Omental fat pad (tissue), 4 donors: ENCODE results near the gene SGO2. TPM values are rescaled to one million over a fixed set of nuclear protein-coding genes. Genes with fewer than 3 reads are reported as not detected.
"Not testable (repeated sequence)": the region's sequence is repeated elsewhere in the genome, so short reads cannot be mapped to it uniquely, and the experiment has no call there.

ENCODE experiments used
- ATAC-seq: fragments of 150-250 bp; one replicate; pipeline ENCODE4 v1.9.1; 2016; ENCODE audit warnings: mild to moderate bottlenecking, moderate library complexity; ENCODE audit not compliant: low FRiP score
- DNase-seq: peaks from one replicate; pipeline ENCODE4 v3.0.0-alpha.2; 2019; ENCODE audit warnings: low spot score
- CTCF ChIP-seq, 3 donors: fragments of 450-650 bp; IDR thresholded peaks; one replicate each; pipeline ENCODE4 v1.5.1; 2016 to 2017; ENCODE audit warnings: antibody characterized with exemption in 3 of 3, mild to moderate bottlenecking in 3 of 3, moderate library complexity in 2 of 3
- total RNA-seq, 4 donors: library from RNA; depleted of rRNA; stranded (reverse); fragments of >200 nt; gene quantifications; one replicate each; pipeline ENCODE4 v1.1.0, GENCODE V29; 2016

The SGO2 gene
- total RNA-seq, 4 donors from 2014 or later = 4.7 to 18.7 (median 9.5) TPM

DNA sequence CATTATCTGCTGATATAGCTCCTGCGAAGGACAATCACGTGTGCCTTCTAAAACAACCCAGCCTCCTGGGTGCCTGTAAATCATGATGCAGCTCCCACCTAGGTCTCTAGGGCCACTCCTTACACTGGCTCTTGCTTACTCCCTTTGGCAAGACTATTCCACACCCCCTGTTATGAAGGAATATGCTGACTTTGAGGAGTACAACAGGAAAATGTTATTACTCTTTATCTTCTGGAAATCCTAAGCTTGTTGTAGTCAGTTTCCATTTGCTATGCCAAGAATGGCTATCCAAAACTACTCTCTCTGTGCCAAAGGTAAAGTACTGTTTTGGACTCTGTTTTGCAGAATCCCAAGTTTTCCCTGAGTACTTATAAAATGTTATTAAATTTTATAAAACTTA is 7.7 kb downstream of the SGO2 start:
- DNase-seq = no peak
- no peak for TF ChIP-seq CTCF (IDR thresholded peaks at IDR 0.05)
- ATAC-seq = peak; percentile 48

GRCh38 chr2:200534572-200534971 is 8.6 kb downstream of the SGO2 start:
- DNase-seq (no peak), ATAC-seq (no peak)
- no peak for TF ChIP-seq CTCF (IDR thresholded peaks at IDR 0.05)

DNA sequence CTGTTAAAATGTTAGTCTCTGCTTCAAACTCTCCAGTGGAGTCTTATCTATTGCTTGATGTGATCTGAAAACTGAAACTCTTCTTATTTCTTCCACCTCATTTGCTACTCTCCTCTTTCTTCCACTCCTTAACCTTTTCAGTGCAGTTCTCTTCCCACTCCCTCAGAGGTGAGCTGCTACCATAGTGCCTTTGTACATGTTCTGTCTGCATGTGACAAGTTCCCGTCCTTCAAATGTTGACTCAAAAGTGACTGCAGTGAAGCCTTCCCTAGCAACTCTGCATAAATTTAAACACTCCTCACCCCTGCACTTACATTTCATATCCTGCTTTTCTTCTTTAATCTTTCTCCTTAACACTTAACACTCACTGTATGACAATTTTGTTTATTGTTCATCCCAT is 12.1 kb downstream of the SGO2 start:
- no peak for DNase-seq
- TF ChIP-seq CTCF (IDR thresholded peaks at IDR 0.05) = no peak
- ATAC-seq = no peak

- ATAC-seq = no peak
- no peak for TF ChIP-seq CTCF (IDR thresholded peaks at IDR 0.05)
- no peak for DNase-seq
Observed at GRCh38 chr2:200540793-200541192, 14.8 kb downstream of the SGO2 start.

DNA sequence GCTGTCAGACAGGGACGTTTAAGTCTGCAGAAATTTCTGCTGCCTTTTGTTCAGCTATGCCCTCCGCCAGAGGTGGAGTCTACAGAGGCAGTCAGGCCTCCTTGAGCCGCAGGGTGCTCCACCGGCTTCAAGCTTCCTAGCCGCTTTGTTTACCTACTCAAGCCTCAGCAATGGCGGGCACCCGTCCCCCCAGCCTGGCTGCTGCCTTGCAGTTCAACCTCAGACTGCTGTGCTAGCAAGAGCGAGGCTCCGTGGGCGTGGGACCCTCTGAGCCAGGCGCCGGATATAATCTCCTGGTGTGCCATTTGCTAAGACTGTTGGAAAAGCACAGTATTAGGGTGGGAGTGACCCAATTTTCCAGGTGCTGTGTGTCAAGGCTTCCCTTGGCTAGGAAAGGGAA is 40.6 kb downstream of the SGO2 start:
- not testable (repeated sequence) for ATAC-seq, DNase-seq

DNA sequence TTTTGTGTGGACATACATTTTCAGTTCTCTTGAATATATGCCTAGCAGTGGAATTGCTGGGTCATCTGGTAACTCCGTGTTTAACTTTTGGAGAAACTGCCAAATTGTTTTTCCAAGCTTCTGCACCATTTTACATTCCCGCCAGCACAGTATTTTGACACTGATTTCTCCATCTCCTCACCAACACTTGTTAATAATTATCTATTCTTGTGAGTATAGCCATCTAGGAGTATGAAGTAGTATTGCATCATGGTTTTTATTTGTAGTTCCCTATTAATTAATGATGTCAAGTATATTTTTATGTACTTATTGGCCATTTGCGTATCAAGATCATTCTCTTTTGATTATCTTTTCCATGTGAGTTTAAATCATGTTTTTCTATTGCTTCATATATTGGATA is 41.9 kb downstream of the SGO2 start:
- DNase-seq = no peak
- TF ChIP-seq CTCF (IDR thresholded peaks at IDR 0.05) = no peak
- no peak for ATAC-seq

DNA sequence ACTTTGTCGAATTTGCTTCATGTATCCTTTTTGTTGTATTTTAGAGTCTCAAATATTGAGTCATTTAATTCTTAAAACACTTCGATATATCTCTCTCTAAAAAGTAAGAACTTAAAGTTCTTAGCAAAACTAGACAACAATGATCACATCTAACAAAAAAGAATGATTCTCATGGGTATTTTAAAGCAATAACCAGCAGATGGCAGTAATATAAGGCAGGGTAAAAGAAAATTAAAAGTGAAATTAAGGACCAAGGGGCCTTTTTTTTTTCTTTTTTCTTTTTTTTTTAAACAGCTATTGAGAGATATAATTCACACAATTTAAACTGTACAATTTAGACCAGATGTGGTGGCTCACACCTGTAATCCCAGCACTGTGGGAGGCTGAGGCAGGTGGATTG is 50.0 kb downstream of the SGO2 start:
- no peak for DNase-seq
- no peak for ATAC-seq

More for the DNA sequence above, 50.0 kb downstream of the SGO2 start:
- no peak for TF ChIP-seq CTCF (IDR thresholded peaks at IDR 0.05)
